CD14-positive monocyte (primary cell): Measurements from ENCODE around the gene PSMD14. TPM values are rescaled to one million over a fixed set of nuclear protein-coding genes. Genes with fewer than 3 reads are reported as not detected.
"Not testable (repeated sequence)": the region's sequence is repeated elsewhere in the genome, so short reads cannot be mapped to it uniquely, and the experiment has no call there.

Experiments used
- DNase-seq, 3 donors: peaks; one replicate each; pipeline ENCODE4 v3.0.0-alpha.2; 2011 to 2022
- H2AFZ ChIP-seq: 2 replicates; pipeline ENCODE4 v1.6.0; 2012; ENCODE audit warnings: mild to moderate bottlenecking, low read depth, low read length, inconsistent platforms; ENCODE audit not compliant: insufficient read depth, poor library complexity, severe bottlenecking
- H3K27ac ChIP-seq, 2 donors: 1 replicate in 1 of 2; 2 replicates in 1 of 2; pipeline ENCODE4 v1.5.1; 2012 to 2013; ENCODE audit warnings: low read length in 2 of 2, control low read depth in 1 of 2, inconsistent platforms in 1 of 2, low read depth in 1 of 2, mild to moderate bottlenecking in 1 of 2
- H3K27me3 ChIP-seq, 2 donors: one replicate each; pipeline versions ENCODE4 v1.6.0 to v1.6.1; 2011 to 2013; ENCODE audit warnings: low read length in 2 of 2; ENCODE audit not compliant: control insufficient read depth in 2 of 2, insufficient read depth in 2 of 2
- H3K36me3 ChIP-seq, 2 donors: replicated peaks in 1 of 2; 1 replicate in 1 of 2; 2 replicates in 1 of 2; pipeline versions ENCODE4 v1.5.1 to v1.6.1; 2012 to 2013; ENCODE audit warnings: low read length in 2 of 2, control low read depth in 1 of 2, inconsistent platforms in 1 of 2, mild to moderate bottlenecking in 1 of 2; ENCODE audit not compliant: insufficient read depth in 2 of 2, control insufficient read depth in 1 of 2
- H3K4me1 ChIP-seq, 2 donors: 1 replicate in 1 of 2; 2 replicates in 1 of 2; pipeline versions ENCODE4 v1.5.1 to v1.6.1; 2012 to 2013; ENCODE audit warnings: low read length in 2 of 2, control low read depth in 1 of 2, inconsistent platforms in 1 of 2, mild to moderate bottlenecking in 1 of 2, moderate library complexity in 1 of 2; ENCODE audit not compliant: insufficient read depth in 2 of 2, control insufficient read depth in 1 of 2
- H3K4me2 ChIP-seq: replicated peaks from 2 replicates; pipeline ENCODE3; 2012; ENCODE audit warnings: low read length, moderate library complexity, mild to moderate bottlenecking; ENCODE audit not compliant: poor library complexity, severe bottlenecking; ENCODE audit errors: extremely low read depth
- H3K4me3 ChIP-seq, 3 experiments: fragments of 200-600 bp in 1 of 3; sonication (generic) in 1 of 3; replicated peaks in 1 of 3; 1 replicate in 2 of 3; 2 replicates in 1 of 3; pipeline ENCODE4 v1.5.1; 2011 to 2013; ENCODE audit warnings: low read length in 3 of 3, mild to moderate bottlenecking in 3 of 3, control low read depth in 2 of 3, low read depth in 2 of 3, inconsistent platforms in 1 of 3, moderate library complexity in 1 of 3
- H3K79me2 ChIP-seq: 2 replicates; pipeline ENCODE4 v1.6.0; 2012; ENCODE audit warnings: mild to moderate bottlenecking, control low read depth, inconsistent platforms, low read length, moderate library complexity; ENCODE audit not compliant: insufficient read depth
- H3K9ac ChIP-seq: 2 replicates; pipeline ENCODE4 v1.6.0; 2017; ENCODE audit warnings: low read length, mild to moderate bottlenecking; ENCODE audit not compliant: insufficient read depth, poor library complexity, severe bottlenecking
- H3K9me3 ChIP-seq, 2 donors: replicated peaks in 1 of 2; 1 replicate in 1 of 2; 2 replicates in 1 of 2; pipeline versions ENCODE4 v1.5.1 to v1.6.1; 2012 to 2013; ENCODE audit warnings: low read length in 2 of 2, control low read depth in 1 of 2; ENCODE audit not compliant: control insufficient read depth in 1 of 2, insufficient read depth in 1 of 2
- H4K20me1 ChIP-seq: 2 replicates; pipeline ENCODE4 v1.6.0; 2012; ENCODE audit warnings: mild to moderate bottlenecking, low read length, control low read depth, moderate library complexity; ENCODE audit not compliant: insufficient read depth
- H3K27ac Mint-ChIP-seq, 7 donors: one replicate each; pipeline ENCODE4 v1.8.0; 2020; ENCODE audit warnings: mild to moderate bottlenecking in 7 of 7, mixed read lengths in 7 of 7, moderate library complexity in 6 of 7, inconsistent platforms in 2 of 7
- H3K27me3 Mint-ChIP-seq, 3 donors: one replicate each; pipeline ENCODE4 v1.8.0; 2021 to 2022; ENCODE audit warnings: low read depth in 3 of 3, mild to moderate bottlenecking in 3 of 3, mixed read lengths in 3 of 3, moderate library complexity in 3 of 3, inconsistent platforms in 1 of 3
- H3K36me3 Mint-ChIP-seq, 2 donors: one replicate each; pipeline ENCODE4 v1.8.0; 2020; ENCODE audit warnings: mixed read lengths in 2 of 2, inconsistent platforms in 1 of 2, mild to moderate bottlenecking in 1 of 2
- H3K4me1 Mint-ChIP-seq: one replicate; pipeline ENCODE4 v1.8.0; 2020; ENCODE audit warnings: mild to moderate bottlenecking, mixed read lengths
- H3K4me3 Mint-ChIP-seq, 2 donors: one replicate each; pipeline ENCODE4 v1.8.0; 2020; ENCODE audit warnings: mild to moderate bottlenecking in 2 of 2, mixed read lengths in 2 of 2, moderate library complexity in 1 of 2
- H3K9me3 Mint-ChIP-seq, 7 donors: one replicate each; pipeline ENCODE4 v1.8.0; 2020 to 2022; ENCODE audit warnings: mixed read lengths in 7 of 7, mild to moderate bottlenecking in 6 of 7, moderate library complexity in 6 of 7, inconsistent platforms in 2 of 7
- CTCF ChIP-seq: fragments of 200-600 bp; IDR thresholded peaks from one replicate; pipeline ENCODE4 v1.8.0; 2022; ENCODE audit warnings: antibody characterized with exemption, mild to moderate bottlenecking
- WGBS: methylation state at CpG from one replicate; pipeline ENCODE4 v1.1.5; 2013; ENCODE audit warnings: missing lambda C conversion rate; ENCODE audit not compliant: insufficient coverage; 5-methylcytosine and 5-hydroxymethylcytosine counted together
- intact Hi-C, 2 donors: fragments of 100-400 bp; cut with micrococcal nuclease; formaldehyde crosslinking; loops; one replicate each; pipeline versions ENCODE4 v1.15.0 to v1.15.1; 2023
- polyA plus RNA-seq, 3 donors: library from polyadenylated mRNA; depleted of rRNA in 1 of 3; unstranded in 2 of 3; stranded (reverse) in 1 of 3; fragments of 300-500 nt in 2 of 3; fragments of >200 nt in 1 of 3; fragmentation: Illumina TruSeq in 2 of 3; gene quantifications; 1 replicate in 2 of 3; 2 replicates in 1 of 3; pipeline ENCODE4 v1.2.3, GENCODE V29; 2012 to 2021

The PSMD14 gene
- polyA plus RNA-seq, 3 donors = 8.7 to 37.8 (median 29.3) TPM

- no peak for TF ChIP-seq CTCF
- Histone ChIP-seq H3K9me3 (peaks cover 21 to 25% of the 10 kb centered on the region in 2 donors), H3K79me2 (peaks cover 19% of the 10 kb centered on the region), H3K4me2 (no peak overlapping the region), H3K27ac (no peak overlapping the region), H3K27me3 (no peaks in the 10 kb centered on the region), H3K36me3 (peaks cover 0 to 24% of the 10 kb centered on the region in 2 donors), H3K4me1 (no peaks in the 10 kb centered on the region), H3K9ac (no peak overlapping the region), H3K4me3 (no peak overlapping the region), H4K20me1 (no peaks in the 10 kb centered on the region), H2AFZ (no peak overlapping the region)
- intact Hi-C loops = no loop called here
- Mint-ChIP-seq H3K27me3 (no peaks in the 10 kb centered on the region), H3K9me3 (peaks cover 5 to 28% (median 12%) of the 10 kb centered on the region in 7 donors), H3K4me3 (no peak overlapping the region), H3K27ac (no peak overlapping the region), H3K4me1 (no peaks in the 10 kb centered on the region), H3K36me3 (peaks cover 10 to 30% of the 10 kb centered on the region in 2 donors)
- DNase-seq = no peak
These were observed 48.9 kb downstream of the PSMD14 start for GRCh38 chr2:161357097-161357496.

DNA sequence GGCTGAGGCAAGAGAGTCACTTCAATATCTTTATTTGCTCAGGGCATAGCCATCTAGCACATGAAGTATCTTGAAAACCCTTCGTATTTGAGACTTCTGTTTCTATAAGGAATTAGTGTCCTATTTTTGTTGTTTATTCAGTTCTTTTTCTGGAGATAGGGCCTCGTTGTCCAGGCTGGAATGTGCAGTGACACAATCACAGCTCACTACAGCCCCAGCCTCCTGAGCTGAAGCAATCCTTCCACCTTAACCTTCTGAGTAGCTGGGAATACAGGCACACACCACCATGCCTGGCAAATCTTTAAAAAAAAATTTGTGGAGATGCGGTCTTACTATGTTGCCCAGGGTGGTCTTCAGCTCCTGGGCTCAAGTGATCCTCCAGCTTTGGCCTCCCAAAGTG, 50.6 kb downstream of the PSMD14 start:
- no peaks in the 10 kb centered on the region for H3K4me1 ChIP-seq
- H3K27me3 ChIP-seq = no peaks in the 10 kb centered on the region
- TF ChIP-seq CTCF = no peak
- peaks cover 21% of the 10 kb centered on the region for H3K79me2 ChIP-seq
- Mint-ChIP-seq H3K9me3 (peaks cover 8 to 43% (median 20%) of the 10 kb centered on the region in 7 donors), H3K4me1 (peaks cover under 1% of the 10 kb centered on the region), H3K27ac (no peak overlapping the region), H3K4me3 (no peak overlapping the region), H3K36me3 (peaks cover 13 to 44% of the 10 kb centered on the region in 2 donors), H3K27me3 (no peaks in the 10 kb centered on the region)
- no peak overlapping the region for H3K9ac ChIP-seq
- H3K4me2 ChIP-seq = no peak overlapping the region
- no peak for DNase-seq
- no peak overlapping the region for H3K27ac ChIP-seq
- 100% methylated on average over 2 of the region's 3 CpGs for WGBS
- intact Hi-C loops = no loop called here
- H2AFZ ChIP-seq = no peak overlapping the region
- H3K4me3 ChIP-seq = no peak overlapping the region
- peaks cover 31 to 37% of the 10 kb centered on the region in 2 donors for H3K9me3 ChIP-seq
- peaks cover 0 to 40% of the 10 kb centered on the region in 2 donors for H3K36me3 ChIP-seq
- no peaks in the 10 kb centered on the region for H4K20me1 ChIP-seq

- H3K27me3 ChIP-seq, H4K20me1 ChIP-seq, H3K27ac Mint-ChIP-seq, H3K4me3 Mint-ChIP-seq, H3K4me1 Mint-ChIP-seq, H2AFZ ChIP-seq, H3K27me3 Mint-ChIP-seq, H3K4me1 ChIP-seq, H3K27ac ChIP-seq, H3K4me2 ChIP-seq, H3K4me3 ChIP-seq, H3K9ac ChIP-seq, DNase-seq, intact Hi-C loops: not testable (repeated sequence)
- H3K9me3 ChIP-seq = peaks cover 37% of the 10 kb centered on the region in 2 donors
- H3K36me3 ChIP-seq = peaks cover 0 to 43% of the 10 kb centered on the region in 2 donors
- peaks cover 13% of the 10 kb centered on the region for H3K79me2 ChIP-seq
- H3K9me3 Mint-ChIP-seq = peaks cover 8 to 45% (median 21%) of the 10 kb centered on the region in 7 donors
- H3K36me3 Mint-ChIP-seq = peaks cover 19 to 42% of the 10 kb centered on the region in 2 donors
- no CpG with 5 or more reads among the region's 8 CpGs for WGBS
These were observed 52.0 kb downstream of the PSMD14 start for GRCh38 chr2:161360095-161360654.
